ENCODE data around the gene UBXN1.
A peak's percentile ranks its signal among the peaks of the same experiment; 100 is the strongest.
"Not testable (repeated sequence)": the region's sequence is repeated elsewhere in the genome, so short reads cannot be mapped to it uniquely, and the experiment has no call there.

The UBXN1 gene

DNA sequence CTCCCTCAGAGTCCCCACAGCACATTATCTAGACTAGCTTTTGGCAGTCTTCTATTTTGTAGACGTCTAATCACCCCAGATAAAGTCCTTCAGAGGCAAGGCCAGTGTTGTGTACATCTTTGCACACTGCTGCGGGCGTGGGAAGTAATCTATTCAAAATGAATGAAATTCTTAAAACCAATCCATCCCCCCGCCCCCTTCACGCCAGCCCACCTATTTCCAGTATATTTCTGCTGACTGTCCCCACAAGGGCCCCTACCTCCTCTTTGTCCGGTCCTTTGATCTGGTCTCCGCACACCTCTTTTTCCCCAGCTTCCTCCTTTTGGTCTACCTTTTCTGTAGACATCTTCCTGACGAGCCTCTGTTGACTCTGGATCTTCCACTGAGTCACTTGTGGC, 28.0 kb upstream of the UBXN1 start:
- H3K4me2 ChIP-seq (ENCODE audit: low read length): peak overlapping the region; percentile 94
- H3K27ac ChIP-seq (ENCODE audit: low read depth, low read length): no peak overlapping the region
- H3K79me2 ChIP-seq (ENCODE audit: control insufficient read depth, low read length): peaks cover 18% of the 10 kb centered on the region
- TF ChIP-seq, protein P1, sequence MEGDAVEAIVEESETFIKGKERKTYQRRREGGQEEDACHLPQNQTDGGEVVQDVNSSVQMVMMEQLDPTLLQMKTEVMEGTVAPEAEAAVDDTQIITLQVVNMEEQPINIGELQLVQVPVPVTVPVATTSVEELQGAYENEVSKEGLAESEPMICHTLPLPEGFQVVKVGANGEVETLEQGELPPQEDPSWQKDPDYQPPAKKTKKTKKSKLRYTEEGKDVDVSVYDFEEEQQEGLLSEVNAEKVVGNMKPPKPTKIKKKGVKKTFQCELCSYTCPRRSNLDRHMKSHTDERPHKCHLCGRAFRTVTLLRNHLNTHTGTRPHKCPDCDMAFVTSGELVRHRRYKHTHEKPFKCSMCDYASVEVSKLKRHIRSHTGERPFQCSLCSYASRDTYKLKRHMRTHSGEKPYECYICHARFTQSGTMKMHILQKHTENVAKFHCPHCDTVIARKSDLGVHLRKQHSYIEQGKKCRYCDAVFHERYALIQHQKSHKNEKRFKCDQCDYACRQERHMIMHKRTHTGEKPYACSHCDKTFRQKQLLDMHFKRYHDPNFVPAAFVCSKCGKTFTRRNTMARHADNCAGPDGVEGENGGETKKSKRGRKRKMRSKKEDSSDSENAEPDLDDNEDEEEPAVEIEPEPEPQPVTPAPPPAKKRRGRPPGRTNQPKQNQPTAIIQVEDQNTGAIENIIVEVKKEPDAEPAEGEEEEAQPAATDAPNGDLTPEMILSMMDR (IDR thresholded peaks at IDR 0.05; ENCODE audit: low read depth, low read length, poor library complexity, severe bottlenecking): no peak
- TF ChIP-seq EZH2phosphoT487 (IDR thresholded peaks at IDR 0.05; ENCODE audit: borderline replicate concordance, low read length): no peak
- peaks cover 26% of the 10 kb centered on the region for H3F3A ChIP-seq (ENCODE audit: control insufficient read depth, insufficient read depth)
- H3K4me1 ChIP-seq (ENCODE audit: control insufficient read depth, low read length): peaks cover 49% of the 10 kb centered on the region
- H3K36me3 ChIP-seq (ENCODE audit: control insufficient read depth, low read length): peaks cover 49% of the 10 kb centered on the region
- no peaks in the 10 kb centered on the region for H3K27me3 ChIP-seq (ENCODE audit: control insufficient read depth, low read length)
- H3K9me3 ChIP-seq (ENCODE audit: control insufficient read depth, insufficient read depth, low read length): no peaks in the 10 kb centered on the region
- no peaks in the 10 kb centered on the region for H3K9me2 ChIP-seq (replicated peaks; ENCODE audit: control insufficient read depth, low read length)
- H3K4me3 ChIP-seq (ENCODE audit: low read length): peak overlapping the region; percentile 92
- no peaks in the 10 kb centered on the region for H4K20me1 ChIP-seq (ENCODE audit: control insufficient read depth, insufficient read depth, low read depth, low read length)

DNA sequence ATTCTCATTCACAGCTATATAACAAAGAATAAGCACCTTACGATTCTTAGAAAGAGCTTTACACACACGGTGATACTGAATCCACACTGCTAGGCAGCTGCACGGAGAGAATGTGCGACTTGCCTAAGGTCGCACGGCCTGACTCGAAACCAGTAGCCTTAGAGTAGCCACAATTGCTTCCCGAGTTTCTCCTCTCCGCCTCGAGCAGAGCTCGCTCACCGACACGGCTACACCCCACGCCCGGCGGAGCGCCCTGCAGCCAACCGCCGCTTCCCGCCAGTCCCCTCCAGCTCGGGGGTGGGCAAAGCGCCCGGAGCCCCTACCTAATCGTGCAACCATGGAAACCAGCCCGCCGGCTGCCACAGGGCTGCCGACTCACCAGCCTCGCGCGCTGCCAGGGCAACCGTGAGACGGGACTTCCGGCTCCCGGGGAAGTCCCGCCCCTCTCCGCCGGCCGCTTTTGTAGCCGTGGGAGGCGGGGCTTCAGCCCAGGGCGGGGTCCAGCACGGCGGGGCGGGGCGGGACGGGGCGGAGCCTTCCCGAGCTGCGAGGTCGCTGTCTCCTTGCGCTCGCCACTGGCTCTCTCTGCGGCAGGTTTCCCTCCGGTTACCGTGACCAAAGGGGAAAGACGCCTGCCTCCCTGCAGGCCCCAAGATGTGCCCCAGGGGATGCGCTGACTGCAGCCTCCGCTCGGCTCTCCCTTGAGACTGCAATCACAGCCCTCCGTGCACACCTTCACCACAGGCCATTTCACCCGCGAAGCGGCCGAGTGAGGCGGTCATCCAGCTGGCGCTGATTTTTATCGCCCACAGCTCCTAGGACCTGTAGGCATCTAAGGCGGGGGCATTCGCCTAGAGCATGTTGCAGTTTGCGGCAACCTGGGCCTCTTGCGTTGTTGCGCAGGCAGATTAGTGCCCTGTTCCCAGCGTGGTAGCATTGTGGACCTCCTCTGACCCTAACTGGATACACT, 27.3 kb upstream of the UBXN1 start:
- Histone ChIP-seq H3K27me3 (ENCODE audit: control insufficient read depth, low read length) (no peaks in the 10 kb centered on the region), H3K9me3 (ENCODE audit: control insufficient read depth, insufficient read depth, low read length) (no peaks in the 10 kb centered on the region), H3F3A (ENCODE audit: control insufficient read depth, insufficient read depth) (peaks cover 20% of the 10 kb centered on the region), H3K79me2 (ENCODE audit: control insufficient read depth, low read length) (peaks cover 18% of the 10 kb centered on the region), H3K4me1 (ENCODE audit: control insufficient read depth, low read length) (peaks cover 49% of the 10 kb centered on the region), H3K9me2 (replicated peaks; ENCODE audit: control insufficient read depth, low read length) (no peaks in the 10 kb centered on the region), H3K4me2 (ENCODE audit: low read length) (peak overlapping the region; percentile 94), H3K36me3 (ENCODE audit: control insufficient read depth, low read length) (peaks cover 46% of the 10 kb centered on the region), H4K20me1 (ENCODE audit: control insufficient read depth, insufficient read depth, low read depth, low read length) (no peaks in the 10 kb centered on the region), H3K4me3 (ENCODE audit: low read length) (peak overlapping the region; percentile 92), H3K27ac (ENCODE audit: low read depth, low read length) (no peak overlapping the region)
- TF ChIP-seq EZH2phosphoT487 (IDR thresholded peaks at IDR 0.05; ENCODE audit: borderline replicate concordance, low read length): no peak
- TF ChIP-seq, protein P1 (IDR thresholded peaks at IDR 0.05; ENCODE audit: low read depth, low read length, poor library complexity, severe bottlenecking): no peak

DNA sequence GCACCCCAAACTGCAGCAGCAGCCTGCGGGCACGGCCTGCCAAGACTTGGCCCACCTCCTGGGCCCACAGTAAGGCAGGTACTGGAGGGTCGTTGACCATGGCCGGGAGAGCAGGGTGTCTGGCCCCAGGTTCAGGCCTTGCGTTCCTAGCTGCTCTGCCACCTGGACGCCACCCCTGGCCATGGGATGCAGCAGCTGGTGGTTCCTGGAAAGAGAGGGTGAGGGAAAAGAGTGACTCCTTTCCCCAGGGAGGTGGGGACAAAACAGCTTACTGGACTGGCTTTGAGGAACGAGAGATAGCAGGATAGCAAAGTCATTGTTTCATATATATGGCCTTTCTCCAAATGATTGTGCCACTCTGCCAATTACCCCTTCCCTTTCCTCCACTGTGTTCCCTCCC, 26.5 kb upstream of the UBXN1 start:
- H3K4me3 ChIP-seq (ENCODE audit: low read length): peak overlapping the region; percentile 92
- peaks cover 46% of the 10 kb centered on the region for H3K4me1 ChIP-seq (ENCODE audit: control insufficient read depth, low read length)
- no peaks in the 10 kb centered on the region for H3K9me2 ChIP-seq (replicated peaks; ENCODE audit: control insufficient read depth, low read length)
- H3K36me3 ChIP-seq (ENCODE audit: control insufficient read depth, low read length): peaks cover 44% of the 10 kb centered on the region
- H3K27ac ChIP-seq (ENCODE audit: low read depth, low read length): no peak overlapping the region
- peaks cover 18% of the 10 kb centered on the region for H3K79me2 ChIP-seq (ENCODE audit: control insufficient read depth, low read length)
- H3K9me3 ChIP-seq (ENCODE audit: control insufficient read depth, insufficient read depth, low read length): no peaks in the 10 kb centered on the region
- peaks cover 13% of the 10 kb centered on the region for H3F3A ChIP-seq (ENCODE audit: control insufficient read depth, insufficient read depth)
- no peaks in the 10 kb centered on the region for H3K27me3 ChIP-seq (ENCODE audit: control insufficient read depth, low read length)
- H4K20me1 ChIP-seq (ENCODE audit: control insufficient read depth, insufficient read depth, low read depth, low read length): no peaks in the 10 kb centered on the region
- no peak for TF ChIP-seq EZH2phosphoT487 (IDR thresholded peaks at IDR 0.05; ENCODE audit: borderline replicate concordance, low read length)
- TF ChIP-seq, protein P1 (IDR thresholded peaks at IDR 0.05; ENCODE audit: low read depth, low read length, poor library complexity, severe bottlenecking): no peak
- peak overlapping the region; percentile 94 for H3K4me2 ChIP-seq (ENCODE audit: low read length)

DNA sequence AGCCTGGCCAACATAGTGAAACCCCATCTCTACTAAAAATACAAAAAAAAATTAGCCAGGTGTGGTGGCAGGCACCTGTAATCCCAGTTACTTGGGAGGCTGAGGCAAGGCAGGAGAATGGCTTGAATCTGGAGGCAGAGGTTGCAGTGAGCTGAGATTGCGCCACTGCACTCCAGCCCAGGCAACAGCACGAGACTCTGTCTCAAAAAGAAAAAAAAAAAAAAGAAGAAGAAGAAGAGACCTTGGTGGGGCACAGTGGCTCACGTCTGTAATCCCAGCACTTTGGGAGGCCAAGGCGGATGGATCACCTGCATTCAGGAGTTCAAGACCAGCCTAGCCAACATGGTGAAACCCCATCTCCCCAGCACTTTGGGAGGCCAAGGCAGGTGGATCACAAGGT, 25.0 kb upstream of the UBXN1 start:
- peaks cover 35% of the 10 kb centered on the region for H3K36me3 ChIP-seq (ENCODE audit: control insufficient read depth, low read length)
- H3K9me3 ChIP-seq (ENCODE audit: control insufficient read depth, insufficient read depth, low read length); H3K27ac ChIP-seq (ENCODE audit: low read depth, low read length); H4K20me1 ChIP-seq (ENCODE audit: control insufficient read depth, insufficient read depth, low read depth, low read length); H3K4me3 ChIP-seq (ENCODE audit: low read length); H3K4me2 ChIP-seq (ENCODE audit: low read length); H3K9me2 ChIP-seq (replicated peaks; ENCODE audit: control insufficient read depth, low read length); H3F3A ChIP-seq (ENCODE audit: control insufficient read depth, insufficient read depth); H3K27me3 ChIP-seq (ENCODE audit: control insufficient read depth, low read length): not testable (repeated sequence)
- H3K79me2 ChIP-seq (ENCODE audit: control insufficient read depth, low read length): peaks cover 18% of the 10 kb centered on the region
- peaks cover 36% of the 10 kb centered on the region for H3K4me1 ChIP-seq (ENCODE audit: control insufficient read depth, low read length)

All from DOHH2 (cell line).